K562 (cell line): Measurements from ENCODE around the gene ACBD4. TPM values are rescaled to one million over a fixed set of nuclear protein-coding genes. Genes with fewer than 3 reads are reported as not detected.

Source experiments
- HDAC8 ChIP-seq: fragments of 450-650 bp; IDR thresholded peaks from 2 replicates; pipeline ENCODE4 v1.6.1; 2016; ENCODE audit warnings: mild to moderate bottlenecking, missing genetic modification characterization, moderate library complexity, missing compliant biosample characterization
- IFI16 ChIP-seq: fragments of 250-450 bp; sonication (Bioruptor Pico); IDR thresholded peaks from 2 replicates; pipeline ENCODE4 v2.1.2; 2022; ENCODE audit warnings: mild to moderate bottlenecking, inconsistent platforms
- SOX6 ChIP-seq: fragments of 450-650 bp; IDR thresholded peaks from 2 replicates; pipeline ENCODE4 v1.6.1; 2014; ENCODE audit warnings: mild to moderate bottlenecking
- ZHX1 ChIP-seq: fragments of 150-350 bp; conservative IDR thresholded peaks from 2 replicates; pipeline ENCODE4 v1.6.1; 2014; ENCODE audit warnings: low read length
- ZNF740 ChIP-seq, 3 experiments: fragments of 200-800 bp in 1 of 3; sonication (Bioruptor generic) in 1 of 3; sonication (generic) in 1 of 3; formaldehyde crosslinking in 1 of 3; IDR thresholded peaks; 2 replicates each; pipeline versions ENCODE4 v1.6.1 to v1.8.0; 2016 to 2022; ENCODE audit warnings: mild to moderate bottlenecking in 2 of 3, missing compliant biosample characterization in 2 of 3, missing genetic modification characterization in 2 of 3, missing genetic modification reagents in 1 of 3
- polyA plus RNA-seq, 8 experiments: library from polyadenylated mRNA; depleted of rRNA in 4 of 8; stranded (reverse) in 5 of 8; unstranded in 3 of 8; fragments of >200 nt; fragmentation: Nextera tagmentation in 2 of 8; fragmentation: Illumina TruSeq in 1 of 8; extraction: Ambion mirVana in 2 of 8; extraction: Trizol in 1 of 8; gene quantifications; 2 replicates each; pipeline versions ENCODE4 v1.2.1 to v1.2.3, GENCODE V29; 2011 to 2014; ENCODE audit warnings: inconsistent platforms in 1 of 8, missing spikeins in 1 of 8
- total RNA-seq, 7 experiments: library from RNA; depleted of rRNA in 6 of 7; stranded (reverse); fragments of >200 nt in 6 of 7; fragmentation: Illumina TruSeq in 2 of 7; extraction: Trizol in 2 of 7; gene quantifications; 2 replicates each; pipeline versions ENCODE4 v1.2.1 to v1.2.3, GENCODE V29; 2011 to 2021; ENCODE audit warnings: low replicate concordance in 1 of 7

The ACBD4 gene
- total and polyA plus RNA-seq, 9 of the 15 experiments (the other 6 are each of a cell fraction or from before 2014, with no cell fraction given) = 0.14 to 6.9 (median 4.6) TPM

GRCh38 chr17:45135192-45135977 lies at the start of gene ACBD4 (continued):
- TF ChIP-seq IFI16 (CRISPR knock-in tag) (no peak), HDAC8 (tag) (0 out of 2 replicates have a peak, but pooled peaks have one; percentile 11), ZHX1 (no peak), ZNF740 (CRISPR knock-in tag; IDR thresholded peaks at IDR 0.05) (peak; percentile 95), ZNF740 (tag; IDR thresholded peaks at IDR 0.05) (peak in 1 of 2 experiments; percentile 45; a peak in 1 of 4 replicates), SOX6 (peak; percentile 57)
- TF ChIP-seq, all 486 proteins: peak for 134
